K562 (cell line): Measurements from ENCODE around the gene SLC2A13. TPM values are rescaled to one million over a fixed set of nuclear protein-coding genes. Genes with fewer than 3 reads are reported as not detected.

Source experiments
- ARID4B ChIP-seq: sonication (generic); formaldehyde crosslinking; IDR thresholded peaks from 2 replicates; pipeline ENCODE4 v1.8.0; 2022; ENCODE audit warnings: mild to moderate bottlenecking, missing genetic modification reagents
- CBX1 ChIP-seq: sonication (generic); IDR thresholded peaks from 2 replicates; pipeline ENCODE4 v1.6.1; 2016; ENCODE audit warnings: antibody characterized with exemption, low read depth, mild to moderate bottlenecking
- CXXC5 ChIP-seq: fragments of 250-450 bp; sonication (Bioruptor Pico); IDR thresholded peaks from 2 replicates; pipeline ENCODE4 v1.8.0; 2022; ENCODE audit warnings: inconsistent platforms, mild to moderate bottlenecking, moderate library complexity
- FUS ChIP-seq: fragments of 200-400 bp; formaldehyde crosslinking; optimal IDR thresholded peaks from 2 replicates; pipeline ENCODE3; 2017; ENCODE audit warnings: low read depth, low read length
- MCM2 ChIP-seq: fragments of 450-650 bp; IDR thresholded peaks from 2 replicates; pipeline ENCODE4 v1.6.1; 2017; ENCODE audit warnings: low read depth, mild to moderate bottlenecking
- MTF1 ChIP-seq: fragments of 250-450 bp; sonication (Bioruptor Pico); IDR thresholded peaks from 2 replicates; pipeline ENCODE4 v1.9.0; 2021; ENCODE audit warnings: moderate library complexity, mild to moderate bottlenecking, inconsistent platforms, borderline replicate concordance
- NFRKB ChIP-seq: fragments of 450-650 bp; IDR thresholded peaks from 2 replicates; pipeline ENCODE4 v1.6.1; 2016; ENCODE audit warnings: low read depth
- NRF1 ChIP-seq, 2 experiments: fragments of 450-650 bp; IDR thresholded peaks in 1 of 2; conservative IDR thresholded peaks in 1 of 2; 2 replicates each; pipeline ENCODE4 v1.6.1; 2014; ENCODE audit warnings: mild to moderate bottlenecking in 2 of 2
- PHF8 ChIP-seq: fragments of 200-600 bp; sonication (generic); IDR thresholded peaks from 2 replicates; pipeline ENCODE4 v1.6.1; 2012; ENCODE audit warnings: mixed run types, mild to moderate bottlenecking, inconsistent platforms, low read length, moderate library complexity, borderline replicate concordance
- PRDM10 ChIP-seq: fragments of 450-650 bp; IDR thresholded peaks from 2 replicates; pipeline ENCODE4 v1.6.1; 2018; ENCODE audit not compliant: partially characterized antibody
- SAP30 ChIP-seq: fragments of 200-600 bp; sonication (generic); IDR thresholded peaks from 2 replicates; pipeline ENCODE4 v1.6.1; 2012; ENCODE audit warnings: borderline replicate concordance, low read depth, mild to moderate bottlenecking, moderate library complexity, low read length, control low read depth, inconsistent platforms; ENCODE audit not compliant: insufficient read depth, poor library complexity, severe bottlenecking
- SOX6 ChIP-seq: fragments of 450-650 bp; IDR thresholded peaks from 2 replicates; pipeline ENCODE4 v1.6.1; 2014; ENCODE audit warnings: mild to moderate bottlenecking
- SRSF7 ChIP-seq: fragments of 200-400 bp; formaldehyde crosslinking; optimal IDR thresholded peaks from 2 replicates; pipeline ENCODE3; 2017; ENCODE audit warnings: mild to moderate bottlenecking, low read depth, low read length
- SRSF9 ChIP-seq: fragments of 200-400 bp; formaldehyde crosslinking; IDR thresholded peaks from 2 replicates; pipeline ENCODE4 v1.6.1; 2017; ENCODE audit warnings: low read depth, low read length, borderline replicate concordance
- YY1 ChIP-seq, 3 experiments: IDR thresholded peaks; 2 replicates each; pipeline ENCODE4 v1.6.1; 2011; ENCODE audit warnings: low read length in 2 of 3, mild to moderate bottlenecking in 2 of 3, moderate library complexity in 2 of 3, borderline replicate concordance in 1 of 3, control low read depth in 1 of 3, low read depth in 1 of 3; ENCODE audit not compliant: insufficient read depth in 3 of 3, insufficient replicate concordance in 2 of 3, control insufficient read depth in 1 of 3, insufficient read length in 1 of 3; ENCODE audit errors: extremely low read depth in 1 of 3
- ZNF239 ChIP-seq: fragments of 250-450 bp; sonication (Bioruptor Pico); IDR thresholded peaks from 2 replicates; pipeline ENCODE4 v1.4.0; 2020; ENCODE audit warnings: mild to moderate bottlenecking
- ZNF695 ChIP-seq: fragments of 450-650 bp; formaldehyde crosslinking; IDR thresholded peaks from 2 replicates; pipeline ENCODE4 v1.4.0; 2020; ENCODE audit warnings: mild to moderate bottlenecking, moderate library complexity
- ZNF707 ChIP-seq: fragments of 250-450 bp; sonication (Bioruptor Pico); conservative IDR thresholded peaks from 2 replicates; pipeline ENCODE4 v1.8.0; 2022; ENCODE audit warnings: inconsistent platforms, mild to moderate bottlenecking, moderate library complexity
- polyA plus RNA-seq, 8 experiments: library from polyadenylated mRNA; depleted of rRNA in 4 of 8; stranded (reverse) in 5 of 8; unstranded in 3 of 8; fragments of >200 nt; fragmentation: Nextera tagmentation in 2 of 8; fragmentation: Illumina TruSeq in 1 of 8; extraction: Ambion mirVana in 2 of 8; extraction: Trizol in 1 of 8; gene quantifications; 2 replicates each; pipeline versions ENCODE4 v1.2.1 to v1.2.3, GENCODE V29; 2011 to 2014; ENCODE audit warnings: inconsistent platforms in 1 of 8, missing spikeins in 1 of 8
- total RNA-seq, 7 experiments: library from RNA; depleted of rRNA in 6 of 7; stranded (reverse); fragments of >200 nt in 6 of 7; fragmentation: Illumina TruSeq in 2 of 7; extraction: Trizol in 2 of 7; gene quantifications; 2 replicates each; pipeline versions ENCODE4 v1.2.1 to v1.2.3, GENCODE V29; 2011 to 2021; ENCODE audit warnings: low replicate concordance in 1 of 7

Gene SLC2A13
- total and polyA plus RNA-seq, 9 of the 15 experiments (the other 6 are each of a cell fraction or from before 2014, with no cell fraction given): 1.7 to 12.4 (median 9.0) TPM

- TF ChIP-seq PRDM10: no peak
- no peak for TF ChIP-seq NFRKB
- no peak for TF ChIP-seq ZNF707 (CRISPR knock-in tag)
- no peak for TF ChIP-seq SRSF9
- TF ChIP-seq FUS: no peak
- no peak for TF ChIP-seq SOX6
- peak in 2 of 3 experiments; percentile 40 to 43 for TF ChIP-seq YY1 (IDR thresholded peaks at IDR 0.05; ENCODE audit: borderline replicate concordance in 1 of 3, control insufficient read depth in 1 of 3, extremely low read depth in 1 of 3, insufficient read depth in 3 of 3, insufficient read length in 1 of 3, insufficient replicate concordance in 2 of 3, low read depth in 1 of 3, low read length in 2 of 3)
- peak; percentile 78 for TF ChIP-seq CXXC5 (CRISPR knock-in tag)
- no peak for TF ChIP-seq CBX1
- no peak for TF ChIP-seq MCM2
- no peak for TF ChIP-seq ZNF695
- peak; percentile 44 for TF ChIP-seq SAP30
- no peak for TF ChIP-seq SRSF7
- TF ChIP-seq MTF1: no peak
- TF ChIP-seq ARID4B (CRISPR knock-in tag): peak; percentile 16; the same call in 1 of the 2 replicates
- peak in 1 of 2 experiments; percentile 50; a peak in 2 of 4 replicates for TF ChIP-seq NRF1 (conservative IDR thresholded peaks at IDR 0.05 in 1 of 2, IDR thresholded peaks at IDR 0.05 in 1 of 2)
- TF ChIP-seq ZNF239 (CRISPR knock-in tag): no peak
- TF ChIP-seq PHF8: peak; percentile 68; the same call in 1 of the 2 replicates
Observed at GRCh38 chr12:40105515-40106201, at the start of gene SLC2A13 (continued).
